SW480 (cell line): ENCODE measurements around the gene MED15.
"Not testable (repeated sequence)": the region's sequence is repeated elsewhere in the genome, so short reads cannot be mapped to it uniquely, and the experiment has no call there.

ENCODE experiments used
- DNase-seq: peaks from one replicate; pipeline ENCODE4 v3.0.0-alpha.2; 2016; ENCODE audit warnings: low spot score

Gene MED15

GRCh38 chr22:20532256-20532993 lies 25.0 kb downstream of the MED15 start:
- no peak for DNase-seq

- no peak for DNase-seq
Observed at GRCh38 chr22:20533095-20533878, 25.9 kb downstream of the MED15 start.

- DNase-seq, result no peak
Observed at GRCh38 chr22:20533879-20534265, 26.5 kb downstream of the MED15 start.

GRCh38 chr22:20536590-20537324 lies 29.3 kb downstream of the MED15 start:
- no peak for DNase-seq

GRCh38 chr22:20537325-20537756 lies 29.9 kb downstream of the MED15 start:
- no peak for DNase-seq

GRCh38 chr22:20537983-20538382 lies 30.6 kb downstream of the MED15 start:
- DNase-seq, result no peak

GRCh38 chr22:20538875-20539274 lies 31.5 kb downstream of the MED15 start:
- DNase-seq, result not testable (repeated sequence)

GRCh38 chr22:20542055-20542454 lies 34.6 kb downstream of the MED15 start:
- no peak for DNase-seq

- DNase-seq, result no peak
Observed at GRCh38 chr22:20542736-20543135, 35.3 kb downstream of the MED15 start.

- DNase-seq, result not testable (repeated sequence)
Observed at GRCh38 chr22:20545318-20545634, 37.9 kb downstream of the MED15 start.

- DNase-seq, result no peak
Observed at GRCh38 chr22:20545681-20546521, 38.5 kb downstream of the MED15 start.

GRCh38 chr22:20546541-20546950 lies 39.1 kb downstream of the MED15 start:
- DNase-seq, result no peak

- no peak for DNase-seq
Observed at GRCh38 chr22:20547029-20547428, 39.6 kb downstream of the MED15 start.

GRCh38 chr22:20548806-20549205 lies 41.4 kb downstream of the MED15 start:
- no peak for DNase-seq

- DNase-seq, result no peak
Observed at GRCh38 chr22:20549232-20549841, 41.9 kb downstream of the MED15 start.

- DNase-seq, result no peak
Observed at GRCh38 chr22:20550057-20550817, 42.8 kb downstream of the MED15 start.

GRCh38 chr22:20550851-20551744 lies 43.7 kb downstream of the MED15 start:
- DNase-seq, result no peak

- no peak for DNase-seq
Observed at GRCh38 chr22:20551805-20552442, 44.5 kb downstream of the MED15 start.
